Aorta (tissue), 5 donors: ENCODE results near the gene UVSSA. TPM values are rescaled to one million over a fixed set of nuclear protein-coding genes. Genes with fewer than 3 reads are reported as not detected.
A peak's percentile ranks its signal among the peaks of the same experiment; 100 is the strongest.
"Not testable (repeated sequence)": the region's sequence is repeated elsewhere in the genome, so short reads cannot be mapped to it uniquely, and the experiment has no call there.

Experiments
- ATAC-seq: fragments of 200-7000 bp; cut with Tn5 transposase; one replicate; pipeline ENCODE4 v1.9.1; 2022; ENCODE audit warnings: moderate library complexity; ENCODE audit not compliant: low FRiP score
- DNase-seq, 2 donors: peaks; one replicate each; pipeline ENCODE4 v3.0.0-alpha.2; 2020
- H3K27ac ChIP-seq, 2 donors: one replicate each; pipeline ENCODE4 v1.5.1; 2013; ENCODE audit warnings: low read length in 2 of 2, mild to moderate bottlenecking in 2 of 2, moderate library complexity in 2 of 2, control low read depth in 1 of 2, inconsistent platforms in 1 of 2, low read depth in 1 of 2
- H3K27me3 ChIP-seq, 2 donors: one replicate each; pipeline ENCODE4 v1.6.1; 2013; ENCODE audit warnings: control low read depth in 1 of 2, low read length in 1 of 2, mild to moderate bottlenecking in 1 of 2, moderate library complexity in 1 of 2; ENCODE audit not compliant: insufficient read depth in 2 of 2, control insufficient read depth in 1 of 2
- H3K36me3 ChIP-seq, 2 donors: one replicate each; pipeline ENCODE4 v1.6.1; 2013; ENCODE audit warnings: control low read depth in 1 of 2, low read length in 1 of 2, mild to moderate bottlenecking in 1 of 2; ENCODE audit not compliant: insufficient read depth in 2 of 2, control insufficient read depth in 1 of 2
- H3K4me1 ChIP-seq, 2 donors: one replicate each; pipeline ENCODE4 v1.6.1; 2013; ENCODE audit warnings: low read length in 2 of 2, control low read depth in 1 of 2, mild to moderate bottlenecking in 1 of 2, moderate library complexity in 1 of 2; ENCODE audit not compliant: insufficient read depth in 2 of 2, control insufficient read depth in 1 of 2
- H3K4me3 ChIP-seq, 2 donors: one replicate each; pipeline ENCODE4 v1.5.1; 2013; ENCODE audit warnings: low read length in 2 of 2, control low read depth in 1 of 2, mild to moderate bottlenecking in 1 of 2
- H3K9me3 ChIP-seq: one replicate; pipeline ENCODE4 v1.6.1; 2013; ENCODE audit warnings: mild to moderate bottlenecking, low read length; ENCODE audit not compliant: control insufficient read depth
- WGBS, 2 donors: extraction: QIAGEN DNeasy Blood & Tissue Kit; methylation state at CpG; one replicate each; pipeline ENCODE4 v1.1.7; 2013; 5-methylcytosine and 5-hydroxymethylcytosine counted together
- intact Hi-C, 2 donors: fragments of 100-400 bp; cut with DNase I; formaldehyde crosslinking; loops; one replicate each; pipeline versions ENCODE4 v1.14.2 to v1.15.0; 2022
- polyA plus RNA-seq, 2 donors: library from polyadenylated mRNA; stranded (reverse); fragments of 200-250 nt; gene quantifications; one replicate each; pipeline ENCODE4 v1.2.3, GENCODE V29; 2013
- total RNA-seq, 2 donors: library from RNA; stranded (reverse); fragmentation: NEBNext Ultra II Directional; extraction: Animal tissue kit (Norgen Biotek cat#: 25700); gene quantifications; one replicate each; pipeline ENCODE4 v1.2.1, GENCODE V29; 2021
- donor health status: healthy with polysubstance abuse.
- donor health status: Bipolar disorder and iron deficiency.
- donor health status: DM: no; HTN: no; CAD: no.
- donor health status: DM: no; HTN: no; CAD: no.
- donor health status: DM: yes; HTN: yes; CAD: no.

The UVSSA gene
- total and polyA plus RNA-seq, 4 donors, result 2.3 to 33.5 (median 16.3) TPM

DNA sequence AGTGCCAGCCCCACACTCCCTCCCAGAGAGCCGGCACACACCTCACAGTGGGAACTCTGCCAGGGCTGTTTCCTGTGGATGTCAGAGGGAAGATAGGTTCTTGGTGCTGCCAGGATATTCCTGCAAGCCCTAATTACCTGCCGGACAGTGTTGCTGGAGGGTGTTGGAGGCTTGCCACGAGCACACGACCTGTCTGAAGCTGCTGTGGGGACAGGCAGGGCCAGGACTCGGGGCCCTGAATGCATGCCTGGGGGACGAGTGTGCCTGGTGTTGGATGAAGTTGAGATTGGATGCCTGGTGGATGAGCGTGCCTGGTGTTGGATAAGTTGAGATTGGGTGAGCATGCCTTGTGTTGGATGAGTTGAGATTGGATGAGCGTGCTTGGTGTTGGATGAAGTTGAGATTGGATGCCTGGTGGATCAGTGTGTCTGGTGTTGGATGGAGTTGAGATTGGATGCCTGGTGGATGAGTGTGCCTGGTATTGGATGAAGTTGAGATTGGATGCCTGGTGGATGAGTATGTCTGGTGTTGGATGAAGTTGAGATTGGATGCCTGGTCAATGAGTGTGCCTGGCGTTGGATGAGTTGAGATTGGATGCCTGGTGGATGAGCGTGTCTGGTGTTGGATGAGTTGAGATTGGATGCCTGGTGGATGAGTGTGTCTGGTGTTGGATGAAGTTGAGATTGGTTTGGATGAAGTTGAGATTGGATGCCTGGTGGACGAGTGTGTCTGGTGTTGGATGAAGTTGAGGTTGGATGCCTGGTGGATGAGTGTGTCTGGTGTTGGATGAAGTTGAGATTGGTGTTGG is 23.2 kb upstream of the UVSSA start:
- intact Hi-C loops, result no loop called here
- Histone ChIP-seq H3K27me3 (no peaks in the 10 kb centered on the region), H3K36me3 (peaks cover 0 to 6% of the 10 kb centered on the region in 2 donors), H3K4me1 (no peaks in the 10 kb centered on the region), H3K4me3 (no peak overlapping the region), H3K9me3 (no peaks in the 10 kb centered on the region), H3K27ac (peak overlapping the region in 1 of 2 donors; percentile 77)
- WGBS, 2 donors, result 17 to 22% methylated on average over 11 of the region's 11 CpGs
- DNase-seq (peak in 1 of 2 donors; percentile 73), ATAC-seq (no peak)

- H3K27ac ChIP-seq, H3K9me3 ChIP-seq, intact Hi-C loops, ATAC-seq, H3K4me1 ChIP-seq, H3K27me3 ChIP-seq, H3K36me3 ChIP-seq, H3K4me3 ChIP-seq: not testable (repeated sequence)
- 86 to 87% methylated on average over 20 of the region's 20 CpGs for WGBS, 2 donors
- DNase-seq, result peak in 1 of 2 donors; percentile 69
Measured at GRCh38 chr4:1324443-1325175, 22.4 kb upstream of the UVSSA start.

GRCh38 chr4:1325176-1325480 is 21.9 kb upstream of the UVSSA start:
- no peaks in the 10 kb centered on the region for H3K4me1 ChIP-seq
- H3K36me3 ChIP-seq, result peaks cover 0 to 6% of the 10 kb centered on the region in 2 donors
- no peak overlapping the region for H3K4me3 ChIP-seq
- no peak overlapping the region for H3K27ac ChIP-seq
- intact Hi-C loops, result no loop called here
- H3K9me3 ChIP-seq, result no peaks in the 10 kb centered on the region
- DNase-seq (peak in 1 of 2 donors; percentile 61), ATAC-seq (no peak)
- 97 to 98% methylated on average over 11 of the region's 11 CpGs for WGBS, 2 donors
- no peaks in the 10 kb centered on the region for H3K27me3 ChIP-seq

- ATAC-seq (no peak), DNase-seq (peak in 1 of 2 donors; percentile 69)
- H3K9me3 ChIP-seq, result no peaks in the 10 kb centered on the region
- no peak overlapping the region for H3K27ac ChIP-seq
- H3K36me3 ChIP-seq, result peaks cover 0 to 6% of the 10 kb centered on the region in 2 donors
- H3K27me3 ChIP-seq, result no peaks in the 10 kb centered on the region
- no peaks in the 10 kb centered on the region for H3K4me1 ChIP-seq
- WGBS, 2 donors, result 91 to 95% methylated on average over 35 of the region's 35 CpGs
- H3K4me3 ChIP-seq, result no peak overlapping the region
- intact Hi-C loops, result no loop called here
Measured at GRCh38 chr4:1325681-1326635, 21.1 kb upstream of the UVSSA start.

DNA sequence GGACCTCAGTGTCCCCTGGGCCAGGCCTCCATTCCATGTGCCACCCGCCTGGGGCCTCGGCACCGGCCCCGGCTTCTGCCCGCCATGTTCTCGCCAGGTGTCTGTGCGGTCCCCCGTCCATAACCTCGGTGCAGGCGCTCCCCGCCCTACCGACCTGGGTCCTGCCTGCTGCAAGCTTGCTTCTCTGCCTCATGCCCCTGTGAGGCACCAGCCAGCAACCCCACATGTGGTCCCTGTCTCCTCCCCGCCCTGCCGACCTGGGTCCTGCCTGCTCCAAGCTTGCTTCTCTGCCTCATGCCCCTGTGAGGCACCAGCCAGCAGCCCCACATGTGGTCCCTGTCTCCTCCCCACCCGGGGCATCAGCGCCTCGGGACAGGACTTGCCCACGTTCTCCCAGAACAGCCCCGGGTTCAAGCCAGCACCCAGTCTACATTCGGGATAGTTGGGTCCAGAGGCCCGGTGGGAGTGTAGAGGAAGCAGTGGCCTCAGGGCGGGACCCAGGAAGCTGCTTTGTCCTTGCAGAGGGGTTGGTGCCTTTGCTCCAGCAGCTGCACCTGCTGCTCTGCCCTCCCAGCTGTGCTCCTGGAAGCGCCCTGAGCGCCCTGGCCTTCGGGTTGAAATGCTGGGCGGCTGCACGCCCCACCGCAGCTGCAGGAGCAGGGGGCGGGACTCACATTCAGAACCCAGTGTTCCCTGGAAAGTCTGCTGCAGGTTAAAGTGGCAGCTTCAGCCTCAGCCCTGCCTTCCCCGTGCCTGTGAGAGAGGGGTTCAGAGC is 20.1 kb upstream of the UVSSA start:
- Histone ChIP-seq H3K27me3 (no peaks in the 10 kb centered on the region), H3K36me3 (peaks cover 0 to 6% of the 10 kb centered on the region in 2 donors), H3K4me3 (no peak overlapping the region), H3K9me3 (no peaks in the 10 kb centered on the region), H3K4me1 (no peaks in the 10 kb centered on the region), H3K27ac (no peak overlapping the region)
- intact Hi-C loops, result no loop called here
- 93 to 94% methylated on average over 23 to 30 of the region's 30 CpGs for WGBS, 2 donors
- DNase-seq, result peak in 1 of 2 donors; percentile 70
- ATAC-seq, result no peak

GRCh38 chr4:1327526-1328266 is 19.3 kb upstream of the UVSSA start:
- H3K36me3 ChIP-seq, result peaks cover 0 to 6% of the 10 kb centered on the region in 2 donors
- H3K27ac ChIP-seq, result no peak overlapping the region
- H3K9me3 ChIP-seq, result no peaks in the 10 kb centered on the region
- WGBS, 2 donors, result 92% methylated on average over 33 of the region's 33 CpGs
- DNase-seq (no peak), ATAC-seq (no peak)
- no peaks in the 10 kb centered on the region for H3K27me3 ChIP-seq
- intact Hi-C loops, result no loop called here
- H3K4me1 ChIP-seq, result no peaks in the 10 kb centered on the region
- no peak overlapping the region for H3K4me3 ChIP-seq

GRCh38 chr4:1328267-1329155 is 18.5 kb upstream of the UVSSA start:
- Histone ChIP-seq H3K27ac (no peak overlapping the region), H3K9me3 (no peaks in the 10 kb centered on the region), H3K4me3 (no peak overlapping the region), H3K36me3 (peaks cover 0 to 6% of the 10 kb centered on the region in 2 donors), H3K27me3 (no peaks in the 10 kb centered on the region), H3K4me1 (no peaks in the 10 kb centered on the region)
- no peak for DNase-seq
- intact Hi-C loops, result no loop called here
- 92 to 94% methylated on average over 51 of the region's 51 CpGs for WGBS, 2 donors
- no peak for ATAC-seq
